Fibroblast of skin of left biceps (primary cell): ENCODE data around the gene CABP7.
A peak's percentile ranks its signal among the peaks of the same experiment; 100 is the strongest.

Experiments
- DNase-seq, 2 experiments: peaks; one replicate each; pipeline ENCODE4 v3.0.0-alpha.2; 2013; ENCODE audit warnings: low read depth in 2 of 2

CABP7 gene

DNA sequence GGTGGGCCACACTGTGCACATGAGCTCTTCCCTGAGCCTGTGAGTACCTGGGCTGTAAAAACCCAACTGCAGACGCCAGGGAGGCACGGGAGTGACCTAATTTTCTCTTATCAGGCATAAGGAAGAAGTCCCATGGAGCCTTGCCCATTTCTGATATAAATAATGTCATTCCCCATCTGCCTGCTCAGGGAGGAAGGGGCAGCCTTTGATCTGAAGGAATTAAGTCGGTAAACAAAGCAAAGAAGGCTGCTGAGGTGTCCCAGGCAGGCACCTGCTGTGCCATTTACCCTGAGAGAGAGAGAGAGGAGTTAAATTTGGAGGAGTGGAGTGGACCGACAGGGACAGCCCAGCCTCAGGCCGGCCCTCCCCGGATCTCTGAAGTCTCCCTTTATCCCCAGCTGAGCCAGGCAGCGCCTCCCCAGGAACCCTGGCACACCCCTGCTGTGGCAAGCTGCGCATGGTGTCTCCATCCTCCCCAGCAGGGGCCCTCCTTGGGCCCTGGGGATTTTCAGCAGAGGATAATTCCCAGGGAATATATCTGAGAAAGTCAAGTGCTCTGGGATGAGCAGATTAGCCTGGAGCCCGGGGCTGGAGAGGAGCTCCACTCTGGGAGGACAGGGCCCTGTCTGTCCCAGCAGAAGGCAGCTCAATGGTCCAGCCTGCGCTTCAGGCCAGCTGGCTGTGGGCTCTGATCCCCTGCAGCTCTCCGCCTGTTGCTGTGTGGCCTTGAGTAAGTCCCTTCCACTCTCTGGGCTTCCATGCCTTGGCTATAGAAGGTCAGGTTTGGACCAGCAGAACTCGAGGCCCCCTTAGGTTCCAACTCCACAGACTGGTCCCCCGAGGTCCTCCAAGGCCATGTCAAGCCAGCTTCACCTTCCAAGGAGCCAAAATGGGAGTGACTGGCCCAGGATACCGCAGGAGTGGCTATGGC lies 17.5 kb upstream of the CABP7 start:
- DNase-seq = no peak

DNA sequence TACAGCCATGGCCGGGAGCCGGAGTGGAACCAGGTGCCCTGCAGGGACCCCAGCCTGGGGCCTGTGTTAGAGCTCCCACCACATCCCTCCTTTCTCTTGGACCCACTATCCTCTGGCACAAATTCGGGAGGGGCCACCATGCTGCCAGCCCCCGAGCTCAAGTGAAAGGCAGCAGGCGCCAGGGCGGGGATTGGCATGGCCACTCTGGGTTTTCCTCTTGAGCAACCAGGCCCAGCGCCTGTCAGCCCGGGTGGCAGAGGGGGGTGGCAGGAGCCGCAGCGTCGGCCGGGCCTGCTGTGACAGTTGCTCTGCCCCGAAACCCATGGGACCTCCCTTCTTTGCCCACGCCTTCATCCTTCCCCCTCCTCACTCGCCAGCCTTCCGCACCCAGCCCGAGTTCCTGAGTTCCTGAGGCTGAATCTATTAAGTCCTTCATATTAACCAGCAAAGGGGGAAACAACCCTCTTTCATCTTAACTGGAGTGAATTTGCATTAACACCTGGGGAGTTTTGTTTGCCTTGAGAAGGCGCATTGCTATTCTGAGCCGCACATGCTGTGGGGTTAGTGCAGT lies 16.8 kb upstream of the CABP7 start:
- DNase-seq = no peak

GRCh38 chr22:29703569-29704195 lies 16.1 kb upstream of the CABP7 start:
- no peak for DNase-seq

DNA sequence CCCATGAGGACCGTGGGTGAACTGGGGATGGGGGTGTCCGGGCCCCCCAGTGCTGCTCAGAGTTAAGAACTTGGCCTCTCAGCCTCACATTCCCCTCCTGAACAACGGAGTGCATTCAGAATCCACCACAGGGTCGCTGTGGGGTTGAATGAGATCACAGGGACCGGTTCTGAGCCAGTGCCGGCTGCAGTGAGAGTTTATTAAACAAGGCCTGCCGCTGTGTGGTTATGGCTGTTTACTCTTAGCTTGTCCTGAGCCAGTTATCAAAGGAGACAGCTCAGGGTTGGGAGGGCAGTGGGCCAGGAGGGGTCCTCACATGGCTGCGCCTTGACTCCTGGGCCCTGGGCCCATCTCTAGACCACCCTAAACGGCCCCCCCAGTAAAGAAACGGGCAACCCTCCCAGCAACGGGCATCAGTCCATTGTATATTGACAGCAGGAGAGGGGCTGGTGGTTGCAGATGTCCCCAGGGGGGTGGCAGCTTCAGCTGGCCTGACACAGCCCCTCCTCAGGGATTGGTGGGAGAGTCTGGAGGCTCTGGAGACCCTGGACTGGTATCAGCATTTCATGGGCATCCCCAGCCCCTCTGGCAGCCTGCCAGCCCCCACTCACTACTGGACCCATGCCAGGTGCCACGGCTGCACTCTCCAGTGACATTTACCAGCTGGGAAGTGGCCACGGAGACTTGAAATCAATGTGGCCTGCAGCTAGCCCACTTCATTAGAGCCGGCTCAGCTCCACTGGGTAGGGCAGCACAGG lies 15.1 kb upstream of the CABP7 start:
- DNase-seq = no peak

GRCh38 chr22:29705651-29706050 lies 14.2 kb upstream of the CABP7 start:
- DNase-seq = no peak

GRCh38 chr22:29706486-29706885 lies 13.3 kb upstream of the CABP7 start:
- DNase-seq = no peak

DNA sequence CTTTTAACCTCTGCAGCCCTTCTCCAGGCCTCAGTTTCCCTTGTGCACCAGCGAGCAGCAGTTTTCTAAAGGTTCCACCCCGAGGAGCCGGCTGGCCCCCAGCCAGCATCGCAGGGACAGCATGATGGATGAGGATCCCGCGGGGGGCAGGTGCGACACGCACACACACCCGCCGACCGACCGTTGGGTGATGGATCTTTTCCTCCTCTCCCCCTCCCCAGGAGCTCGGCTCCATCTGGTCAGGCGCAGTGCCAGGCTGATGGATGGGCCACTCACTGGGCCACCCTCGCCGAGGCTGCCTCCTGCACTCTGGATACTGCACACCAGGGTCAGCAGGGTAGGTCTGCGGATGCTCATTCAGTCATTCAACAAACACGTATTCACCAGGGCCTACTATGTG lies 12.8 kb upstream of the CABP7 start:
- no peak for DNase-seq

- no peak for DNase-seq
Observed at GRCh38 chr22:29707471-29707870, 12.3 kb upstream of the CABP7 start.

- DNase-seq = no peak
Observed at GRCh38 chr22:29710193-29710592, 9.6 kb upstream of the CABP7 start.

GRCh38 chr22:29710922-29711593 lies 8.7 kb upstream of the CABP7 start:
- DNase-seq = no peak

DNA sequence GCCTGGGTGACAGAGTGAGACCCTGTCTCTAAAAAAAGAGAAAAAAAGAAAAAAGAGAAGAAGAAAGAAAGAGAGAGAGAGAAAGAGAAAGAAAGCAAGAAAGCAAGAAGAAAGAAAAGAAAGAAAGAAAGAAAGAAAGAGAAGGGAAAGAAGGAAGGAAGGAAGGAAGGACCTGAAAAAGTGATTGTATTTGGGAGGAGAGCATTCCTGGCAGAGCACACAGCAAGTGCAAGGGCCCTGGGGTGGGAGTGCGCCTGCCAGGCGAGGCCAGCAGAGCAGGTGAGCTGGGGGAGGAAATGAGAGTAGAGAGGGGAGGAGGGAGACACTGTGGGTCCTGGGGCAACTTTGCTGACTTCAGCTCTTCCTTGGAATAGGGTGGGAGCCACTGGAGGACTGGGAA lies 7.7 kb upstream of the CABP7 start:
- no peak for DNase-seq

GRCh38 chr22:29713156-29713727 lies 6.6 kb upstream of the CABP7 start:
- no peak for DNase-seq

- no peak for DNase-seq
Observed at GRCh38 chr22:29715240-29715639, 4.6 kb upstream of the CABP7 start.

DNA sequence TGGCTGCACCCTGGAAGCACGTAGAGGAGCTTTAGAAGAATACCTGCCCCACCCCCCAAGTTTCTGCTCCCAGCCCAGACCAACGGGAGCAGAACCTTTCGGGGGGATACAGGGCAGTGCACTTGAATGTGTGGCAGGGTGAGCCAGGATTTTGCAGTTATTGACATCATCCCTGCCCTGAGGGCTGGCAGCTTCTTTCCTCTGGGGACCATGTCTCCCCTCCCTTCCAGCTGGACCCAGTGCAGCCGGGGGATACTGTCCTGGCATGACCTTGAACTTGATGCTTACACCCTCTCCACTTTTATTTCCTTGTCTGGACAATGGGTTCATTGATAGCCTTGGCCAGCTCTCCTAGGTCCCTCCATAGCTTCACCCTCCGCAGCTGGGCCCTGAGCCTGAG lies 4.1 kb upstream of the CABP7 start:
- no peak for DNase-seq

DNA sequence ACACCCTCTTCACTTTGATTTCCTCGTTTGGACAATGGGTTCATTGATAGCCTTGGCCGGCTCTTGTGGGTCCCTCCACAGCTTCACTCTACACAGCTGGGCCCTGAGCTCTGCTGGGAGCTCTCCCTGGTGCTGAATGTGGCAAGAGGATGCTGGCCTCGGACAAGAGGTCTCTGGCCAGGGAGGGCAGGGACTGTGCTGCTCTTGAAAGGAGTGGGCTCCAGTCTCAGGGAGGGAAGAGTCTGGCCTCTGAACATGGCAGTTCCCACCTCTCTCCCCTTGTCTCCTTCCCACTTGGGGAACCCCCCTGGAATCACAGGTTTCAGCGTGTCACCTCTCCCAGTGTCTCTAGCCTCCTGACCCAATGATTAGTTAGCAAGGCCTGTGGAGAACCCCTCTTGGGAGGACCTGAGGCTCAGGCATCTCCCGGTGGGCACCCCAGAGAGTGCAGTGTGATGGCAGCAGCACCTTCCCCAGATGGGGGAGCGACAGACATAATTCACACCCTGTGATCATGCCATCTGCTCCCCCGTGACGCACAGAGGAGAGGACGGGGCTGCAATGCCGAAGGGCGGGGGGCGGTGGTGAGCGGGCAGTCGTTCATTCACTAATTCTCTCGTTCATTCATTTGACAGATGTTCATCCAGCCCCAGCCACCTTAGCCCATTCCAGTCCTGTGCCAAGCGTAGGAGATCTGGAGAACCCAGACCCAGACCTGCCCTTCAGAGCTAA lies 2.8 kb upstream of the CABP7 start:
- DNase-seq = peak in 1 of 2 experiments; percentile 21

GRCh38 chr22:29717789-29718188 lies 2.0 kb upstream of the CABP7 start:
- DNase-seq = no peak

GRCh38 chr22:29718949-29719898 lies 579 bp upstream of the CABP7 start:
- no peak for DNase-seq

- DNase-seq = no peak
Observed at GRCh38 chr22:29720811-29721323, 1.1 kb downstream of the CABP7 start.

DNA sequence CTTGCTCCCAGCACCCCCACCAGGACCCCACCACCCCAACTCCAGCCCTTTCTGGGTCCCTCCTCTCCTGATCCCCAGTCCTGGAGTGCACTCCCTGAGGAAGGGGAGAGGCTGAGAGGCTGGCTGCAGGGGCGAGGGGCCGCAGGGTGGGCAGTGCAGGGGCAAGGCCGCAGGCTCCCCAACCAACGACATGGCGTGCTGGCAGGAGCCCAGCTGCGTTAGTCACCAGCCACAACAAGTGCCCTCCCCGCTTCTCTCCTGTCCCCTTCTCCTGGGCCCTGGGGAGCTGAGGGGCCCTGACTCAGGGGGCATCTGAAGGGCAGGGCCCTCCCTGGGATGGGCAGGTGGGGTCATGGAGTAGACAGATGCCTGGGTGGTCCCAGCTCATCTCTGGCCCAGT lies 2.3 kb downstream of the CABP7 start:
- DNase-seq = no peak
